ENCODE measurements around the gene SRGN.

Gene SRGN

GRCh38 chr10:69051710-69052487 is 36.0 kb upstream of the SRGN start:
- no peak overlapping the region for H3K27ac Mint-ChIP-seq (ENCODE audit: low read depth)
- no peaks in the 10 kb centered on the region for H3K27me3 Mint-ChIP-seq
- no peak overlapping the region for H3K4me3 Mint-ChIP-seq
- no peaks in the 10 kb centered on the region for H3K9me3 Mint-ChIP-seq
- DNase-seq (ENCODE audit: low spot score in 2 of 2) (no peak), ATAC-seq (replicated peaks; ENCODE audit: extremely low read depth, poor library complexity, severe bottlenecking) (no peak)
- H3K36me3 Mint-ChIP-seq (ENCODE audit: insufficient read depth) = peaks cover 7% of the 10 kb centered on the region
- peaks cover 44% of the 10 kb centered on the region for H3K4me1 Mint-ChIP-seq

- Mint-ChIP-seq H3K9me3 (no peaks in the 10 kb centered on the region), H3K27me3 (no peaks in the 10 kb centered on the region), H3K4me1 (peaks cover 49% of the 10 kb centered on the region), H3K36me3 (ENCODE audit: insufficient read depth) (peaks cover 7% of the 10 kb centered on the region), H3K27ac (ENCODE audit: low read depth) (no peak overlapping the region), H3K4me3 (no peak overlapping the region)
- DNase-seq (ENCODE audit: low spot score in 2 of 2) (no peak), ATAC-seq (replicated peaks; ENCODE audit: extremely low read depth, poor library complexity, severe bottlenecking) (no peak)
These were observed 35.2 kb upstream of the SRGN start for GRCh38 chr10:69052736-69053135.

GRCh38 chr10:69055241-69055640 is 32.7 kb upstream of the SRGN start:
- H3K36me3 Mint-ChIP-seq (ENCODE audit: insufficient read depth) = peaks cover 4% of the 10 kb centered on the region

GRCh38 chr10:69056129-69056528 is 31.8 kb upstream of the SRGN start:
- no peak for DNase-seq (ENCODE audit: low spot score in 2 of 2)
- H3K36me3 Mint-ChIP-seq (ENCODE audit: insufficient read depth) = peaks cover 2% of the 10 kb centered on the region
- no peaks in the 10 kb centered on the region for H3K9me3 Mint-ChIP-seq
- H3K27me3 Mint-ChIP-seq = no peaks in the 10 kb centered on the region
- peak overlapping the region; percentile 57 for H3K27ac Mint-ChIP-seq (ENCODE audit: low read depth)
- peaks cover 51% of the 10 kb centered on the region for H3K4me1 Mint-ChIP-seq
- peak overlapping the region; percentile 31 for H3K4me3 Mint-ChIP-seq
- no peak for ATAC-seq (replicated peaks; ENCODE audit: extremely low read depth, poor library complexity, severe bottlenecking)

More at GRCh38 chr10:69055241-69055640, 32.7 kb upstream of the SRGN start:
- Mint-ChIP-seq H3K9me3 (no peaks in the 10 kb centered on the region), H3K4me3 (no peak overlapping the region), H3K27me3 (no peaks in the 10 kb centered on the region), H3K4me1 (peaks cover 51% of the 10 kb centered on the region), H3K27ac (ENCODE audit: low read depth) (peak overlapping the region; percentile 57)
- ATAC-seq (replicated peaks; ENCODE audit: extremely low read depth, poor library complexity, severe bottlenecking) (peak; percentile 49), DNase-seq (ENCODE audit: low spot score in 2 of 2) (no peak)

- Mint-ChIP-seq H3K27me3 (no peaks in the 10 kb centered on the region), H3K9me3 (no peaks in the 10 kb centered on the region), H3K27ac (ENCODE audit: low read depth) (peak overlapping the region; percentile 57), H3K36me3 (ENCODE audit: insufficient read depth) (peaks cover 2% of the 10 kb centered on the region), H3K4me1 (peaks cover 54% of the 10 kb centered on the region), H3K4me3 (no peak overlapping the region)
- no peak for ATAC-seq (replicated peaks; ENCODE audit: extremely low read depth, poor library complexity, severe bottlenecking)
- DNase-seq (ENCODE audit: low spot score in 2 of 2) = no peak
These were observed 31.2 kb upstream of the SRGN start for GRCh38 chr10:69056536-69057260.

- no peaks in the 10 kb centered on the region for H3K27me3 Mint-ChIP-seq
- DNase-seq (ENCODE audit: low spot score in 2 of 2) (no peak), ATAC-seq (replicated peaks; ENCODE audit: extremely low read depth, poor library complexity, severe bottlenecking) (no peak)
- H3K36me3 Mint-ChIP-seq (ENCODE audit: insufficient read depth) = peaks cover 2% of the 10 kb centered on the region
- H3K4me1 Mint-ChIP-seq = peaks cover 58% of the 10 kb centered on the region
- no peaks in the 10 kb centered on the region for H3K9me3 Mint-ChIP-seq
- H3K27ac Mint-ChIP-seq (ENCODE audit: low read depth) = peak overlapping the region; percentile 57
- peak overlapping the region; percentile 14 for H3K4me3 Mint-ChIP-seq
These were observed 30.5 kb upstream of the SRGN start for GRCh38 chr10:69057261-69057950.

- H3K36me3 Mint-ChIP-seq (ENCODE audit: insufficient read depth) = peaks cover 2% of the 10 kb centered on the region
- H3K9me3 Mint-ChIP-seq = no peaks in the 10 kb centered on the region
- DNase-seq (ENCODE audit: low spot score in 2 of 2) (no peak), ATAC-seq (replicated peaks; ENCODE audit: extremely low read depth, poor library complexity, severe bottlenecking) (no peak)
- no peak overlapping the region for H3K4me3 Mint-ChIP-seq
- peak overlapping the region; percentile 57 for H3K27ac Mint-ChIP-seq (ENCODE audit: low read depth)
- no peaks in the 10 kb centered on the region for H3K27me3 Mint-ChIP-seq
- peaks cover 53% of the 10 kb centered on the region for H3K4me1 Mint-ChIP-seq
These were observed 30.0 kb upstream of the SRGN start for GRCh38 chr10:69057951-69058297.

GRCh38 chr10:69060127-69060798 is 27.6 kb upstream of the SRGN start:
- H3K4me1 Mint-ChIP-seq = peaks cover 46% of the 10 kb centered on the region
- H3K27me3 Mint-ChIP-seq = no peaks in the 10 kb centered on the region
- H3K27ac Mint-ChIP-seq (ENCODE audit: low read depth) = no peak overlapping the region
- no peaks in the 10 kb centered on the region for H3K9me3 Mint-ChIP-seq
- ATAC-seq (replicated peaks; ENCODE audit: extremely low read depth, poor library complexity, severe bottlenecking) = no peak
- H3K4me3 Mint-ChIP-seq = no peak overlapping the region
- peaks cover 2% of the 10 kb centered on the region for H3K36me3 Mint-ChIP-seq (ENCODE audit: insufficient read depth)
- DNase-seq (ENCODE audit: low spot score in 2 of 2) = no peak

- peaks cover 2% of the 10 kb centered on the region for H3K36me3 Mint-ChIP-seq (ENCODE audit: insufficient read depth)
- H3K27ac Mint-ChIP-seq (ENCODE audit: low read depth) = peak overlapping the region; percentile 42
- peak overlapping the region; percentile 55 for H3K4me3 Mint-ChIP-seq
- H3K9me3 Mint-ChIP-seq = no peaks in the 10 kb centered on the region
- peaks cover 39% of the 10 kb centered on the region for H3K4me1 Mint-ChIP-seq
- H3K27me3 Mint-ChIP-seq = no peaks in the 10 kb centered on the region
- peak; percentile 75 for ATAC-seq (replicated peaks; ENCODE audit: extremely low read depth, poor library complexity, severe bottlenecking)
- peak in 1 of 2 donors; percentile 18 for DNase-seq (ENCODE audit: low spot score in 2 of 2)
These were observed 26.4 kb upstream of the SRGN start for GRCh38 chr10:69061305-69062161.

- Mint-ChIP-seq H3K27ac (ENCODE audit: low read depth) (no peak overlapping the region), H3K27me3 (no peaks in the 10 kb centered on the region), H3K4me1 (peaks cover 25% of the 10 kb centered on the region), H3K9me3 (no peaks in the 10 kb centered on the region), H3K4me3 (no peak overlapping the region), H3K36me3 (ENCODE audit: insufficient read depth) (peaks cover 2% of the 10 kb centered on the region)
- DNase-seq (ENCODE audit: low spot score in 2 of 2) (no peak), ATAC-seq (replicated peaks; ENCODE audit: extremely low read depth, poor library complexity, severe bottlenecking) (no peak)
These were observed 25.0 kb upstream of the SRGN start for GRCh38 chr10:69062901-69063300.

- Mint-ChIP-seq H3K27me3 (no peaks in the 10 kb centered on the region), H3K4me1 (peaks cover 19% of the 10 kb centered on the region), H3K36me3 (ENCODE audit: insufficient read depth) (no peaks in the 10 kb centered on the region), H3K4me3 (no peak overlapping the region), H3K27ac (ENCODE audit: low read depth) (no peak overlapping the region), H3K9me3 (no peaks in the 10 kb centered on the region)
- DNase-seq (ENCODE audit: low spot score in 2 of 2) (no peak), ATAC-seq (replicated peaks; ENCODE audit: extremely low read depth, poor library complexity, severe bottlenecking) (no peak)
These were observed 23.1 kb upstream of the SRGN start for GRCh38 chr10:69064762-69065328.

Data from central memory CD8-positive, alpha-beta T cell (primary cell).